Heart right ventricle (tissue), 16 donors: ENCODE measurements around the gene MINAR1. TPM values are rescaled to one million over a fixed set of nuclear protein-coding genes. Genes with fewer than 3 reads are reported as not detected.

Experiments
- ATAC-seq, 8 donors: fragments of 200-7000 bp; cut with Tn5 transposase; one replicate each; pipeline ENCODE4 v1.9.1; 2020; ENCODE audit warnings: mild to moderate bottlenecking in 8 of 8, moderate library complexity in 8 of 8, moderate number of reproducible peaks in 1 of 8
- DNase-seq, 2 donors: peaks; one replicate each; pipeline ENCODE4 v3.0.0-alpha.2; 2020
- H3K27ac ChIP-seq, 10 donors: fragments of 200-600 bp; sonication (generic) in 2 of 10; one replicate each; pipeline versions ENCODE4 v1.5.0 to v1.8.0; 2020 to 2022; ENCODE audit warnings: mild to moderate bottlenecking in 3 of 10
- H3K27me3 ChIP-seq, 7 donors: fragments of 200-600 bp; one replicate each; pipeline ENCODE4 v1.8.0; 2021 to 2022; ENCODE audit warnings: mild to moderate bottlenecking in 2 of 7
- H3K36me3 ChIP-seq, 9 donors: fragments of 200-600 bp; sonication (generic) in 1 of 9; one replicate each; pipeline versions ENCODE4 v1.5.0 to v1.8.0; 2020 to 2022; ENCODE audit warnings: mild to moderate bottlenecking in 2 of 9
- H3K4me1 ChIP-seq, 9 donors: fragments of 200-600 bp; sonication (generic) in 1 of 9; one replicate each; pipeline versions ENCODE4 v1.5.0 to v1.8.0; 2020 to 2022; ENCODE audit warnings: mild to moderate bottlenecking in 4 of 9
- H3K4me3 ChIP-seq, 10 donors: fragments of 200-600 bp; sonication (generic) in 2 of 10; one replicate each; pipeline versions ENCODE4 v1.5.0 to v1.8.0; 2020 to 2022; ENCODE audit warnings: mild to moderate bottlenecking in 7 of 10, moderate library complexity in 2 of 10
- H3K9me3 ChIP-seq, 11 donors: fragments of 200-600 bp in 10 of 11; sonication (generic) in 2 of 11; one replicate each; pipeline versions ENCODE4 v1.5.0 to v1.8.0; 2013 to 2022; ENCODE audit warnings: mild to moderate bottlenecking in 2 of 11, control low read depth in 1 of 11, moderate library complexity in 1 of 11
- CTCF ChIP-seq, 9 donors: fragments of 200-600 bp; sonication (generic) in 2 of 9; IDR thresholded peaks; one replicate each; pipeline versions ENCODE4 v1.5.0 to v1.8.0; 2021 to 2022; ENCODE audit warnings: antibody characterized with exemption in 9 of 9, mild to moderate bottlenecking in 5 of 9, moderate library complexity in 1 of 9
- WGBS, 2 donors: extraction: QIAGEN DNeasy Blood & Tissue Kit; methylation state at CpG; one replicate each; pipeline ENCODE4 v1.1.7; 2013; ENCODE audit warnings: inconsistent platforms in 1 of 2; 5-methylcytosine and 5-hydroxymethylcytosine counted together
- intact Hi-C, 10 donors: fragments of 100-400 bp; cut with DNase I; formaldehyde crosslinking; loops; one replicate each; pipeline versions ENCODE4 v1.11.1 to v1.14.2; 2022
- polyA plus RNA-seq, 2 donors: library from polyadenylated mRNA; stranded (reverse); fragments of 200-250 nt; gene quantifications; one replicate each; pipeline ENCODE4 v1.2.3, GENCODE V29; 2013
- total RNA-seq, 10 donors: library from RNA; stranded (reverse); fragmentation: NEBNext Ultra II Directional in 3 of 10; extraction: Animal tissue kit (Norgen Biotek cat#: 25700) in 3 of 10; gene quantifications; one replicate each; pipeline versions ENCODE4 v1.2.1 to v1.2.4, GENCODE V29; 2021 to 2023
- donor health status: Arrhythmogenic right ventricular cardiomyopathy.
- donor health status: ischemic (EF 13 %, LVEDD 7.1; RV severe dilation, severe dysfunction).
- donor health status: healthy with polysubstance abuse.
- donor health status: DM: no; HTN: yes; CAD: no.
- donor health status: DM: no; HTN: no; CAD: no.
- donor health status: ischemic (EF 25% LVEDD 6.9; RV normal size, moderate dysfunction).
- donor health status: ischemic (EF 25% LVEDD 5.7; RV mildly dilated, moderate dysfunction).
- donor health status: healthy.
- donor health status: DM: yes; HTN: yes; CAD: no.
- donor health status: Ischemic cardiomyopathy.
- donor health status: ischemic (EF 35%, LVEDD 5.7; RV mildly dilated, moderate dysfunction).
- donor health status: nonischemic (EF 11% LVEDD 7.7; RV severe dilation, severe dysfunction).
- donor health status: DM: yes; HTN: yes; CAD: no.
- donor health status: PGD.
- donor health status: ischemic (EF 29% LVEDD 5.4; RV normal size, mild dysfunction).
- donor health status: nonischemic (EF 23%, LVEDD 6.1; RV moderate dilation, normal function).

The MINAR1 gene
- total and polyA plus RNA-seq, 12 donors = under 0.01 to 0.28 (median 0.06) TPM

GRCh38 chr15:79437275-79438000 lies 5.3 kb downstream of the MINAR1 start:
- TF ChIP-seq CTCF (IDR thresholded peaks at IDR 0.05) = no peak
- H3K9me3 ChIP-seq = no peaks in the 10 kb centered on the region
- no peaks in the 10 kb centered on the region for H3K36me3 ChIP-seq
- no peak overlapping the region for H3K27ac ChIP-seq
- no peak overlapping the region for H3K4me3 ChIP-seq
- intact Hi-C loops = no loop called here
- DNase-seq (no peak), ATAC-seq (no peak)
- peaks cover 2 to 44% (median 32%) of the 10 kb centered on the region in 7 donors for H3K27me3 ChIP-seq
- H3K4me1 ChIP-seq = peaks cover 0 to 5% (median 3%) of the 10 kb centered on the region in 9 donors
- WGBS, 2 donors = 78 to 95% methylated on average over 2 of the region's 2 CpGs

- intact Hi-C loops = no loop called here
- 94 to 96% methylated on average over 4 to 5 of the region's 5 CpGs for WGBS, 2 donors
- no peaks in the 10 kb centered on the region for H3K4me1 ChIP-seq
- no peak overlapping the region for H3K27ac ChIP-seq
- ATAC-seq = no peak
- no peak overlapping the region for H3K4me3 ChIP-seq
- TF ChIP-seq CTCF (IDR thresholded peaks at IDR 0.05) = no peak
- H3K36me3 ChIP-seq = no peaks in the 10 kb centered on the region
- no peak for DNase-seq
- H3K9me3 ChIP-seq = no peaks in the 10 kb centered on the region
- peaks cover 0 to 26% (median 14%) of the 10 kb centered on the region in 7 donors for H3K27me3 ChIP-seq
Measured at GRCh38 chr15:79439236-79439635, 7.1 kb downstream of the MINAR1 start.

- ATAC-seq = no peak
- Histone ChIP-seq H3K4me3 (no peak overlapping the region), H3K9me3 (peaks cover 0 to 9% (median 0%) of the 10 kb centered on the region in 11 donors), H3K27ac (no peak overlapping the region), H3K4me1 (no peaks in the 10 kb centered on the region), H3K36me3 (no peaks in the 10 kb centered on the region), H3K27me3 (peaks cover 0 to 15% (median 6%) of the 10 kb centered on the region in 7 donors)
- no peak for DNase-seq
- WGBS, 2 donors = 71 to 73% methylated on average over 7 of the region's 7 CpGs
- TF ChIP-seq CTCF (IDR thresholded peaks at IDR 0.05) = no peak
- intact Hi-C loops = no loop called here
Measured at GRCh38 chr15:79440355-79440908, 8.3 kb downstream of the MINAR1 start.

GRCh38 chr15:79442911-79443310 lies 10.8 kb downstream of the MINAR1 start:
- intact Hi-C loops = no loop called here
- no peaks in the 10 kb centered on the region for H3K27me3 ChIP-seq
- H3K9me3 ChIP-seq = peaks cover 0 to 31% (median 0%) of the 10 kb centered on the region in 11 donors
- H3K4me1 ChIP-seq = no peaks in the 10 kb centered on the region
- H3K4me3 ChIP-seq = no peak overlapping the region
- WGBS, 2 donors = 48 to 51% methylated on average over 4 of the region's 4 CpGs
- DNase-seq (no peak), ATAC-seq (no peak)
- no peak for TF ChIP-seq CTCF (IDR thresholded peaks at IDR 0.05)
- no peaks in the 10 kb centered on the region for H3K36me3 ChIP-seq
- H3K27ac ChIP-seq = no peak overlapping the region
